Endothelial cell of umbilical vein (primary cell): ENCODE measurements around the gene SESTD1. TPM values are rescaled to one million over a fixed set of nuclear protein-coding genes. Genes with fewer than 3 reads are reported as not detected.

Experiments used
- BruUV-seq: library from RNA; stranded (reverse); fragments of 400-500 nt; replicated peaks from 2 replicates; lab custom pipeline; 2021; lab: Mats Ljungman, UMichigan
- CTCF ChIA-PET: fragments of 300-600, 350-600 bp; sonication (Branson Sonifier 250); formaldehyde crosslinking; loops from one replicate; lab custom pipeline; 2021; ENCODE audit warnings: antibody characterized with exemption, inconsistent platforms; lab: Charles Lee
- POLR2A ChIA-PET: fragments of 300-600, 350-600 bp; sonication (Branson Sonifier 250); formaldehyde crosslinking; loops from one replicate; lab custom pipeline; 2021; ENCODE audit warnings: antibody characterized with exemption, inconsistent platforms; lab: Charles Lee
- DNase-seq: peaks from one replicate; pipeline ENCODE4 v3.0.0-alpha.2; 2011; ENCODE audit warnings: low read depth, low spot score
- FAIRE-seq: peaks from 2 replicates; lab custom pipeline; 2011; peaks lifted over from hg19 to GRCh38; lab: Jason Lieb, UNC
- H2AFZ ChIP-seq: 2 replicates; pipeline ENCODE4 v1.6.0; 2012; ENCODE audit warnings: low read depth, low read length, control low read depth, inconsistent platforms
- H3K27ac ChIP-seq: 2 replicates; pipeline ENCODE4 v1.5.1; 2011; ENCODE audit warnings: low read depth, mild to moderate bottlenecking, control low read depth, low read length, moderate library complexity; ENCODE audit not compliant: insufficient read depth
- H3K27me3 ChIP-seq, 2 experiments: 2 replicates each; pipeline versions ENCODE4 v1.6.0 to v1.6.1; 2011; ENCODE audit warnings: low read length in 2 of 2, mixed read lengths in 1 of 2; ENCODE audit not compliant: control insufficient read depth in 2 of 2, insufficient read depth in 2 of 2
- H3K36me3 ChIP-seq, 2 experiments: 2 replicates in 1 of 2; 3 replicates in 1 of 2; pipeline ENCODE4 v1.5.1; 2011; ENCODE audit warnings: low read length in 2 of 2, mild to moderate bottlenecking in 1 of 2, moderate library complexity in 1 of 2; ENCODE audit not compliant: control insufficient read depth in 2 of 2, insufficient read depth in 2 of 2; ENCODE audit errors: extremely low read depth in 1 of 2
- H3K4me1 ChIP-seq: 3 replicates; pipeline ENCODE4 v1.5.1; 2011; ENCODE audit warnings: mild to moderate bottlenecking, low read length; ENCODE audit not compliant: control insufficient read depth, insufficient read depth; ENCODE audit errors: extremely low read depth
- H3K4me2 ChIP-seq: 2 replicates; pipeline ENCODE4 v1.6.1; 2011; ENCODE audit warnings: low read length, control low read depth, mixed read lengths; ENCODE audit not compliant: insufficient read depth
- H3K4me3 ChIP-seq, 3 experiments: fragments of 200-600 bp in 1 of 3; sonication (generic), shearing (Covaris generic) in 1 of 3; replicated peaks in 1 of 3; 2 replicates each; pipeline ENCODE4 v1.5.1; 2011 to 2016; ENCODE audit warnings: control low read depth in 3 of 3, low read length in 3 of 3, mild to moderate bottlenecking in 2 of 3, inconsistent platforms in 1 of 3, low read depth in 1 of 3, moderate library complexity in 1 of 3; ENCODE audit not compliant: insufficient read depth in 1 of 3
- H3K79me2 ChIP-seq: 2 replicates; pipeline ENCODE4 v1.6.0; 2012; ENCODE audit warnings: low read length, inconsistent platforms; ENCODE audit not compliant: control insufficient read depth, insufficient read depth
- H3K9ac ChIP-seq: replicated peaks from 2 replicates; pipeline ENCODE3; 2011; ENCODE audit warnings: low read length, control low read depth; ENCODE audit not compliant: insufficient read depth; ENCODE audit errors: extremely low read depth
- H3K9me1 ChIP-seq: replicated peaks from 3 replicates; pipeline ENCODE4 v1.6.0; 2011; ENCODE audit warnings: mild to moderate bottlenecking, low read length; ENCODE audit not compliant: control insufficient read depth, insufficient read depth; ENCODE audit errors: extremely low read depth
- H3K9me3 ChIP-seq: replicated peaks from 2 replicates; pipeline ENCODE4 v1.5.1; 2012; ENCODE audit warnings: low read length, inconsistent platforms; ENCODE audit not compliant: control insufficient read depth, insufficient read depth
- H4K20me1 ChIP-seq: replicated peaks from 2 replicates; pipeline ENCODE3; 2011; ENCODE audit warnings: mild to moderate bottlenecking, low read length; ENCODE audit not compliant: control insufficient read depth, insufficient read depth; ENCODE audit errors: extremely low read depth
- EZH2 ChIP-seq: IDR thresholded peaks from 2 replicates; pipeline ENCODE4 v1.6.1; 2012; ENCODE audit warnings: borderline replicate concordance, low read depth, mild to moderate bottlenecking, moderate library complexity, low read length, inconsistent platforms; ENCODE audit not compliant: severe bottlenecking
- FOS ChIP-seq: IDR thresholded peaks from 2 replicates; pipeline ENCODE4 v1.6.1; 2011; ENCODE audit warnings: mild to moderate bottlenecking, low read length, moderate library complexity, borderline replicate concordance; ENCODE audit not compliant: insufficient read depth
- GATA2 ChIP-seq: IDR thresholded peaks from 2 replicates; pipeline ENCODE4 v1.7.0; 2011; ENCODE audit warnings: low read depth, mild to moderate bottlenecking, moderate library complexity, mixed read lengths, low read length; ENCODE audit not compliant: insufficient read length, insufficient read depth
- JUN ChIP-seq: IDR thresholded peaks from 2 replicates; pipeline ENCODE4 v1.6.1; 2011; ENCODE audit warnings: borderline replicate concordance, low read depth; ENCODE audit not compliant: insufficient read length, insufficient read depth
- MYC ChIP-seq: IDR thresholded peaks from one replicate; pipeline ENCODE4 v1.6.1; 2011; ENCODE audit warnings: mild to moderate bottlenecking, low read depth, low read length
- POLR2A ChIP-seq: IDR thresholded peaks from 2 replicates; pipeline ENCODE4 v1.6.1; 2012; ENCODE audit warnings: low read depth, mild to moderate bottlenecking, control low read depth, low read length
- POLR2AphosphoS5 ChIP-seq: IDR thresholded peaks from 2 replicates; pipeline ENCODE4 v1.6.1; 2012; ENCODE audit warnings: low read depth, mild to moderate bottlenecking, control low read depth, low read length, moderate library complexity; ENCODE audit not compliant: insufficient read depth
- dilution Hi-C: fragments of 300-500 bp; cut with MboI; formaldehyde crosslinking; loops from one replicate; pipeline ENCODE4 v1.15.0; 2019; ENCODE audit warnings: low sequenced_read_pairs; ENCODE audit not compliant: extremely low pct_ligation_motif_present
- intact Hi-C: fragments of 100-400 bp; cut with micrococcal nuclease; formaldehyde crosslinking; loops from one replicate; pipeline ENCODE4 v1.10.0; 2022
- polyA plus RNA-seq, 4 experiments: library from polyadenylated mRNA; depleted of rRNA in 3 of 4; stranded (reverse) in 3 of 4; unstranded in 1 of 4; fragments of >200 nt; gene quantifications; 2 replicates each; pipeline versions ENCODE4 v1.2.1 to v1.2.3, GENCODE V29; 2011 to 2012; ENCODE audit warnings: missing spikeins in 1 of 4
- total RNA-seq: library from RNA; stranded (reverse); gene quantifications from 2 replicates; pipeline ENCODE4 v1.2.3, GENCODE V29; 2021
- TF ChIP-seq, protein P1 (sequence below), 2 donors: IDR thresholded peaks; 1 replicate in 1 of 2; 2 replicates in 1 of 2; pipeline ENCODE4 v1.5.1; 2011; ENCODE audit warnings: low read length in 2 of 2, mild to moderate bottlenecking in 2 of 2, moderate library complexity in 2 of 2, control low read depth in 1 of 2, inconsistent platforms in 1 of 2, low read depth in 1 of 2; ENCODE audit not compliant: insufficient read depth in 1 of 2; ENCODE audit errors: extremely low read depth in 1 of 2
- TF ChIP-seq, protein P2 (sequence below): IDR thresholded peaks from 2 replicates; pipeline ENCODE4 v1.6.1; 2011; ENCODE audit not compliant: insufficient read depth, insufficient read length

Gene SESTD1
- total and polyA plus RNA-seq, 2 donors (not counting 3 experiments of a cell fraction or from before 2014, with no cell fraction given): 9.8 to 72.4 TPM

DNA sequence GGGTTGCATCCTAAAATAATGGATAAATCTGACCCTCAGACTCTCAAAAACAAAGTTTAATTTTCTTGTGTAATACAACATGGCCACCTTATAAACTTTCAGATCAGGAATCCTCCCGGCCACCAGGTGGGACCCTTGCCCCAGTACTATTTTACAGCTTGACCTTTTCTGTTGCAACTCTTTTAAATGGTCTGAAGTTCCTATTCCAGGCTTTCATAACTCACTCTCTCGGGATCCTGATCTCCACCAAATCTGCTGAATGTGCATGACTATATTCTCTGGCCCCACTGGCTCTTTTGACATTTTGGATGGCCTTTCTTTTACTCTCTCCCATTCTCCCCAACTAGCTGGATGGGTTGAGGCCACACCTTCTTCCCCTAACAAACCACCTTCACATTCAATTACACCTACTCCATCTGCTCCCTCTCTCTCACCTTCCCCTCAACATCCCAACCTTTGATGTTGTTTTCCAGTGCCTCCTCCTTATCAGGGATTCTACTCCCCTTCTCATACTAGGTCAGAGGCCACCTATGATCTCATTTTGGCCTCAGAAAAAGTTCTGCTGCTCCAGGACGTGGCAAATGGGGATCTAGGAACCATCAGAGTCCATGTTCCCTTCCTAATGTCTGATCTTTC is 70.8 kb downstream of the SESTD1 start:
- no TSS peak for BruUV-seq
- ChIA-PET POLR2A (no interaction called here), CTCF (interaction anchor here (1.0 to 1.6 kb wide), 3 partner anchors 25 to 64 kb away, joined by 3 to 6 read pairs (median 4); no protein-coding TSS in a partner anchor)
- DNase-seq (no peak), FAIRE-seq (no peak)
- no peaks in the 10 kb centered on the region for H3K4me1 ChIP-seq
- no peak overlapping the region for H3K4me3 ChIP-seq
- H2AFZ ChIP-seq: no peak overlapping the region
- no peaks in the 10 kb centered on the region for H3K27me3 ChIP-seq
- H4K20me1 ChIP-seq: peaks cover 2% of the 10 kb centered on the region
- no peak overlapping the region for H3K9ac ChIP-seq
- dilution Hi-C loops (no loop called here), intact Hi-C loops (no loop called here)
- H3K36me3 ChIP-seq: no peaks in the 10 kb centered on the region
- H3K9me1 ChIP-seq: no peaks in the 10 kb centered on the region
- H3K27ac ChIP-seq: no peak overlapping the region
- H3K4me2 ChIP-seq: no peak overlapping the region
- no peaks in the 10 kb centered on the region for H3K9me3 ChIP-seq
- peaks cover 40% of the 10 kb centered on the region for H3K79me2 ChIP-seq
- TF ChIP-seq EZH2: no peak
- no peak for TF ChIP-seq FOS
- no peak for TF ChIP-seq POLR2AphosphoS5
- TF ChIP-seq MYC: no peak
- TF ChIP-seq, protein P1, sequence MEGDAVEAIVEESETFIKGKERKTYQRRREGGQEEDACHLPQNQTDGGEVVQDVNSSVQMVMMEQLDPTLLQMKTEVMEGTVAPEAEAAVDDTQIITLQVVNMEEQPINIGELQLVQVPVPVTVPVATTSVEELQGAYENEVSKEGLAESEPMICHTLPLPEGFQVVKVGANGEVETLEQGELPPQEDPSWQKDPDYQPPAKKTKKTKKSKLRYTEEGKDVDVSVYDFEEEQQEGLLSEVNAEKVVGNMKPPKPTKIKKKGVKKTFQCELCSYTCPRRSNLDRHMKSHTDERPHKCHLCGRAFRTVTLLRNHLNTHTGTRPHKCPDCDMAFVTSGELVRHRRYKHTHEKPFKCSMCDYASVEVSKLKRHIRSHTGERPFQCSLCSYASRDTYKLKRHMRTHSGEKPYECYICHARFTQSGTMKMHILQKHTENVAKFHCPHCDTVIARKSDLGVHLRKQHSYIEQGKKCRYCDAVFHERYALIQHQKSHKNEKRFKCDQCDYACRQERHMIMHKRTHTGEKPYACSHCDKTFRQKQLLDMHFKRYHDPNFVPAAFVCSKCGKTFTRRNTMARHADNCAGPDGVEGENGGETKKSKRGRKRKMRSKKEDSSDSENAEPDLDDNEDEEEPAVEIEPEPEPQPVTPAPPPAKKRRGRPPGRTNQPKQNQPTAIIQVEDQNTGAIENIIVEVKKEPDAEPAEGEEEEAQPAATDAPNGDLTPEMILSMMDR (IDR thresholded peaks at IDR 0.05; ENCODE audit: extremely low read depth in 1 of 2, insufficient read depth in 1 of 2, low read depth in 1 of 2, low read length in 2 of 2): no peak
- no peak for TF ChIP-seq GATA2
- TF ChIP-seq, protein P2, sequence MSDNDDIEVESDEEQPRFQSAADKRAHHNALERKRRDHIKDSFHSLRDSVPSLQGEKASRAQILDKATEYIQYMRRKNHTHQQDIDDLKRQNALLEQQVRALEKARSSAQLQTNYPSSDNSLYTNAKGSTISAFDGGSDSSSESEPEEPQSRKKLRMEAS: no peak
- TF ChIP-seq POLR2A: no peak
- no peak for TF ChIP-seq JUN
